NCI-H2196 (cell line): Measurements from ENCODE around the gene TXNRD2.
A peak's percentile ranks its signal among the peaks of the same experiment; 100 is the strongest.
"Not testable (repeated sequence)": the region's sequence is repeated elsewhere in the genome, so short reads cannot be mapped to it uniquely, and the experiment has no call there.

Experiments
- DNase-seq: peaks from one replicate; lab custom pipeline; 2025; ENCODE audit not compliant: unreplicated experiment; lab: John Stamatoyannopoulos, UW

The TXNRD2 gene

DNA sequence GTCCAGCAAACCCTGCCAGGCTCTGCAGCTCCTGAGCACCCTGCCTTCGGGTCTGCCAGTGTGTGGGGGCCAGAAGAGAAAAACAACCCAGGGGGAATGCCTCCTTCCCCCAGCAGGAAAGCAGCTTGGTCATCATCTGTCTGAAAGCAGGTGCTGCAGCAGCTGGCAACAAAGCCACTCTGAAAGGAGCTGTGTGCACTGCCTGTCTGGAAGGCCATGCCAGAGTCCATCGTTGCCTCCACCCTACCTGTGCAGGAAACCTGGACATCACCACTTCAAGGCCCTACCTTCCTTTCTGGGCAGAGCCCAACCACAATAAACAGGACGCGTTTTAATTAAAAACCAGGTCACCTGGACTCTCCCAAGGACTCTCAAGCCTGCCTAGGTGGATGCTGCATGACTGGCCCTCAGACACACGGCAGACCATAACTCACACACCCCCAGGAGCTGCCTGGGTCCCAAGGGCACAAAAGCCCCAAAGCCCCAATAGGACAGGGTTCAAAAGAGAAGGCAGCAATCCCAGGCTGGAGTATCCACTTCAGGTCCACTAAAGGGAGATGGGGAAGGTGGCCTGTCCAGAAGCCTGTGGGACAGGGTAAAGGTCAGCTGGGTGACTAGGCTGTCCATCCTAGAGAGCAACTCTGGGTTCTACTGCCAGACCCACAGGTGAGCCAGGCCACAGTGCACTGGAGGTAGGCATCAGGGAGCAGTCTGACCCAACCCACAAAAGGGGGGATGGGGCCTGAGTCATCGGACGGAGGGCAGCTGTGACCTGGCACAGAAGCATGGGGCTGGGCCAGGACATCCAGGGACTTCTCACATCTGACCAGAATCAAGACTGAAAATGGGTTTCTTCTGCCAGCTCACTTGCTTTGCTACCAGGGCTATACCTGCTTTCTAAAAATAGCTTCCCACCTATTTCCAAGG lies 93.1 kb downstream of the TXNRD2 start:
- DNase-seq: peak; percentile 33

DNA sequence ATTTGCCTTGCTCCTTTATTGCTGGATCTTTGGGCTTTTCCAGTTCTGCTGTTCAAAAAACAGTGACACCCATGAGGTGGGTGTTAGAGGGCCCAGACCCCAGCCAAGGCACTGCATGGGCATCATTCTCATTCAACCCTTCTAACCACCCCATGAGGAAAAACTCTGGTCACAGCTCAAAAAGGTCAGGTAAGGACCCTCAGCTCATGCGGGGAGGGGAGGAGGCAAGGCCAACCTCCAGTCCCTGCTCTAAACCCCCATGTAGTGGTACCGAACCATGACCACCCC lies 94.3 kb downstream of the TXNRD2 start:
- no peak for DNase-seq

DNA sequence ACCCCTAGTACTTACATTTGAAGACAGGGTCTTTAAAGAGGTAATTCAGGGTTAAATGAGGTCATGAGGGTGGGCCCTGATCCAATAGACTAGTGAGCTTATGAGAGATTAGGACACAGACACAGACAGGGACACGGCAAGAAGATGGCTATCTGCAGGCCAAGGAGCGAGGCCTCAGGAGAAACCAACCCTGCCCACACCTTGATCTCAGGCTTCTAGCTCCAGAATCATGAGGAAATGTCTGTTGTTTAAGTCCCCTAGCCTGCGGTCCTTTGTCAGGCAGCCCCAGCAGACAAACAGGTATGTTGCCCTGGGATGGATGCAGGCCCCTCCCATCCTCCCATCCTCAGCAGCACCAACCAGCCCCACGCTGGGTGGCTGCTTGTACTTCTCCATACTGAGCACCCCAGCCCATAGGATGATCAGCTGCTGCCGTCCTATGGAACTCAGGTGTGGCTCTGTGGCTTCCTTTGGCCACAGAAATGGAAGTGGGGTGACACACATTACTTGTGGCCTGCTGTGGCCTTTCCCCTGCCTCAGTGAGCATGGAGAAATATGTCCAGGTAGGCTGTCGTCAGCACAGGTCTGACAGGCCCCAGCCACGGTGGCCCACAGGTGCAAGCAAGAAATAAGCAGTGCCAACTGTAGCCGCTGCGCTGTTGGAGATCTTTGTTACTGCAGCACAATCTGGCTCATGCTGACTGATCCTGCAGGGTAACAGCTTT lies 94.8 kb downstream of the TXNRD2 start:
- no peak for DNase-seq

DNA sequence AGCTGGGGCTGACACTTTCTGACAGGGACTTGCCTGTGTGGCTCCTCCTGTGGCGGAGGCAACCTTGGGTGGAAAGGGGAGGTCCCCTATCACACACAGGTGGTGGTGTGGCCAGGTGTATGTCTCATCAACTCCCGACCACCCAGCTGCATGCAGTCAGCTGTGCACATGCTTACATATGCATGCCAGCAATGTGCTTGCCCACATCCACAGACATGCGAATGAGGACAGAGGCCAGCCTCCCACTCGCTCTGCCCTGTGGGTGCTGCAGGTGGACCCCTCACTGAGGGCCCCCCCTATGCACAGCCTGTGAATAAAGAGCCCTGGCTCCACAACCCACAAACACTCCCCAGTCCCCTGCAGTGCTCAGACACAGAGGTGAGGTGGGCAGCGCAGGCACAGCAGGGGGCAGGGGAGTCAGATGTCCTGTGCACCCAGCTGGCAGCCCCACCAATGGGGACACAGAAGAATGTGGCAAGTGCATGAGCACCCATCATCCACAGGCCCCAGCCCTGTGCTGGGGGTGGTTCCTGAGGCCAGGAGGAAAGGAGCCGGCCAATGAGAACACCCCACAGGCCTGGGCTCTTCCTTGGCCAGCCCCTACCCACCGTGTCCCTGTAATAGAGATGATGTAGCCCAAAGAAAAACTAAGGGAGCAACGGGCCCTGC lies 96.4 kb downstream of the TXNRD2 start:
- DNase-seq: no peak

GRCh38 chr22:19844377-19845053 lies 97.1 kb downstream of the TXNRD2 start:
- DNase-seq: no peak

GRCh38 chr22:19843857-19844376 lies 97.7 kb downstream of the TXNRD2 start:
- DNase-seq: no peak

DNA sequence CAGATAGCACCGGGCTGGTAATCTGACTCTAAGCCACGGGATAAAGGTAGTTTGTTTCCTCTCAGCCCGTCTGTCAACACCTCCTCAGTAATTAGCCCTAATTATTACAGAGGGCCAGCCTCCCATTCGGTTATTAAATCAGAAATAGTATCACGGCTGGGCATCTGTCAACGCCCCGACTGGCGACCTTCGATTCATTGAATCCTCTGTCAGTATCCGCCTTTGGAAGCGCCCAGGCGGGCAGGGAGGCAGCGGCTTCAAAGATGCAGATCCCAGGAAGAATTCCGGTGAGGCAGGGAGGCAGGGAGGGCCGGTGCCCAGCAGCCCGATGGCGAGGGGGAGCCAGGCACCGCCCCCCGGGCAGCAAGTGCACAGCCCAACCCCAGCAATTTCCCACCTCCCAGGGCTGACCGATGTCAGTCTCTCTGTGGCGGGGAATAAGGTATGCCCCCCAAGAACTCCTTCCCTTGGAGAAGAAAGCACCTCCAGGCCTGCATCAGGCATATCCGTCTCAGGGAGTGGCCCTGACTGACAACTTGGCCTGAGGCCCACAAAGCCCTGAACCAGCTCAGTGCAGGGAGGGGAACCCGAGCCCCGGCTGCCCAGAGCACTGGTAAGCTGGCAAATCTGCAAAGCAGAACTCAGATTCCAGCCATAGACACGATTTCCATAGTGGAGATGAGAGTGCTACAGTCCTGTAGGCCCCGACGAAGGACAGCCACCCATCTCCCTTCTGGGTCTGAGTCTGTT lies 98.3 kb downstream of the TXNRD2 start:
- DNase-seq: no peak

- DNase-seq: no peak
These were observed 99.1 kb downstream of the TXNRD2 start for GRCh38 chr22:19842393-19843106.

GRCh38 chr22:19841641-19842392 lies 99.8 kb downstream of the TXNRD2 start:
- no peak for DNase-seq

- no peak for DNase-seq
These were observed 100.5 kb downstream of the TXNRD2 start for GRCh38 chr22:19840955-19841640.

DNA sequence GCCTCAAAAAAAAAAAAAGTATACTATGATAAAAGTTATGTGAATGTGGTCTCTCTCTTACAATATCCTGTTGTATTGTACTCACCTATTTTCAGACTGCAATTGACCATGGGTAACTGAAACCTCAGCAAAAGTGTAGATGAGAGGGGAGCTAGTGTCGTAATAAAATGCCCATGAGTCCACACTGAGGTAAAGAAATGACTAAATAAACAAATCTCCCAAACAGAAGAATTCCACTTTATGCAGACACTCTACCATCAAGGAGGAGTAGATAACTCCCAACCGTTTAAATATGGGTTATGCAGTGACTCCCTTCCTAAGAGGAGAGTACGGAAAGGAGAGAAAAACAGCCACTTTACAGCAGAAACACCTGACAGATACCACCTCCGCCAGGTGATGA lies 101.6 kb downstream of the TXNRD2 start:
- no peak for DNase-seq

- DNase-seq: no peak
These were observed 103.7 kb downstream of the TXNRD2 start for GRCh38 chr22:19837915-19838314.

GRCh38 chr22:19836512-19836911 lies 105.1 kb downstream of the TXNRD2 start:
- no peak for DNase-seq

- DNase-seq: no peak
These were observed 107.0 kb downstream of the TXNRD2 start for GRCh38 chr22:19834599-19834998.

GRCh38 chr22:19833327-19833726 lies 108.3 kb downstream of the TXNRD2 start:
- not testable (repeated sequence) for DNase-seq

GRCh38 chr22:19832476-19833108 lies 109.0 kb downstream of the TXNRD2 start:
- no peak for DNase-seq

- DNase-seq: not testable (repeated sequence)
These were observed 109.6 kb downstream of the TXNRD2 start for GRCh38 chr22:19831979-19832378.

DNA sequence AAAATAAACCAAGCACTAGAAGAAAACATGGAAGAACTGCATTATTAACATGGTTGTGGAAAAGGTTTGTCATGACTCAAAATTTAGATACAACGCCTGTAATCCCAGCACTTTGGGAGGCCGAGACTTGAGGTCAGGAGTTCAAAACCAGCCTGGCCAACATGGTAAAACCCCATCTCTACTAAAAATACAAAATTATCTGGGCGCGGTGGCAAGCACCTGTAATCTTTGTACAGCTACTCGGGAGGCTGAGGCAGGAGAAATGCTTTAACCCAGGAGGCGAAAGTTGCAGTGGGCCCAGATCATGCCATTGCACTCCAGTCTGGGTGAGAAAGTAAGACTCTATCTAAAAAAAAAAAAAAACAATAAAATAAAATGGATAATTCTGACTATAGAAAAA lies 110.6 kb downstream of the TXNRD2 start:
- DNase-seq: no peak
